HUES48 (cell line): Measurements from ENCODE around the gene SLC25A45.
"Not testable (repeated sequence)": the region's sequence is repeated elsewhere in the genome, so short reads cannot be mapped to it uniquely, and the experiment has no call there.

Source experiments
- H3K27ac ChIP-seq: one replicate; pipeline ENCODE4 v1.7.0; 2013; ENCODE audit warnings: low read depth, low read length, inconsistent platforms
- H3K27me3 ChIP-seq: 2 replicates; pipeline ENCODE4 v1.6.1; 2013; ENCODE audit warnings: mild to moderate bottlenecking, low read length; ENCODE audit not compliant: control insufficient read depth, insufficient read depth
- H3K36me3 ChIP-seq: 2 replicates; pipeline ENCODE4 v1.6.1; 2013; ENCODE audit warnings: low read length; ENCODE audit not compliant: control insufficient read depth, insufficient read depth
- H3K4me1 ChIP-seq: 2 replicates; pipeline ENCODE4 v1.6.1; 2013; ENCODE audit warnings: mild to moderate bottlenecking, low read length; ENCODE audit not compliant: control insufficient read depth, insufficient read depth
- H3K4me3 ChIP-seq: 2 replicates; pipeline ENCODE4 v1.5.1; 2013; ENCODE audit warnings: mild to moderate bottlenecking, low read depth, low read length
- H3K9ac ChIP-seq: 2 replicates; pipeline ENCODE4 v1.6.1; 2013; ENCODE audit warnings: mild to moderate bottlenecking, low read depth, low read length, moderate library complexity
- H3K9me3 ChIP-seq: 2 replicates; pipeline ENCODE4 v1.6.1; 2013; ENCODE audit warnings: low read length; ENCODE audit not compliant: control insufficient read depth, insufficient read depth

SLC25A45 gene

GRCh38 chr11:65413077-65413664 lies 30.7 kb upstream of the SLC25A45 start:
- H3K4me3 ChIP-seq, H3K9ac ChIP-seq, H3K27ac ChIP-seq, H3K9me3 ChIP-seq, H3K27me3 ChIP-seq: not testable (repeated sequence)
- peaks cover 19% of the 10 kb centered on the region for H3K36me3 ChIP-seq
- peaks cover 23% of the 10 kb centered on the region for H3K4me1 ChIP-seq

GRCh38 chr11:65412271-65413076 lies 30.0 kb upstream of the SLC25A45 start:
- Histone ChIP-seq H3K4me3 (no peak overlapping the region), H3K9ac (no peak overlapping the region), H3K4me1 (peaks cover 16% of the 10 kb centered on the region; the same call in 1 of the 2 replicates), H3K9me3 (no peaks in the 10 kb centered on the region), H3K27me3 (no peaks in the 10 kb centered on the region), H3K36me3 (peaks cover 19% of the 10 kb centered on the region), H3K27ac (no peak overlapping the region)

- no peaks in the 10 kb centered on the region for H3K27me3 ChIP-seq
- H3K4me3 ChIP-seq: no peak overlapping the region
- peaks cover 8% of the 10 kb centered on the region; the same call in 1 of the 2 replicates for H3K4me1 ChIP-seq
- H3K27ac ChIP-seq: no peak overlapping the region
- H3K36me3 ChIP-seq: peaks cover 19% of the 10 kb centered on the region
- no peaks in the 10 kb centered on the region for H3K9me3 ChIP-seq
- no peak overlapping the region for H3K9ac ChIP-seq
Measured at GRCh38 chr11:65411681-65412070, 29.2 kb upstream of the SLC25A45 start.

- no peaks in the 10 kb centered on the region for H3K27me3 ChIP-seq
- H3K9ac ChIP-seq: no peak overlapping the region
- no peak overlapping the region for H3K4me3 ChIP-seq
- H3K9me3 ChIP-seq: no peaks in the 10 kb centered on the region
- H3K27ac ChIP-seq: no peak overlapping the region
- peaks cover 19% of the 10 kb centered on the region for H3K36me3 ChIP-seq
- peaks cover 4% of the 10 kb centered on the region; the same call in 1 of the 2 replicates for H3K4me1 ChIP-seq
Measured at GRCh38 chr11:65410936-65411680, 28.7 kb upstream of the SLC25A45 start.

- Histone ChIP-seq H3K9ac (no peak overlapping the region), H3K27ac (no peak overlapping the region), H3K36me3 (peaks cover 23% of the 10 kb centered on the region)
Measured at GRCh38 chr11:65404638-65405339, 22.3 kb upstream of the SLC25A45 start.

GRCh38 chr11:65404210-65404609 lies 21.8 kb upstream of the SLC25A45 start:
- H3K27me3 ChIP-seq: no peaks in the 10 kb centered on the region
- H3K4me1 ChIP-seq: no peaks in the 10 kb centered on the region
- H3K9ac ChIP-seq: no peak overlapping the region
- no peak overlapping the region for H3K4me3 ChIP-seq
- no peaks in the 10 kb centered on the region for H3K9me3 ChIP-seq
- no peak overlapping the region for H3K27ac ChIP-seq
- H3K36me3 ChIP-seq: peaks cover 23% of the 10 kb centered on the region

More at GRCh38 chr11:65404638-65405339, 22.3 kb upstream of the SLC25A45 start:
- Histone ChIP-seq H3K27me3 (no peaks in the 10 kb centered on the region), H3K4me1 (no peaks in the 10 kb centered on the region), H3K4me3 (no peak overlapping the region), H3K9me3 (no peaks in the 10 kb centered on the region)

GRCh38 chr11:65403607-65404121 lies 21.2 kb upstream of the SLC25A45 start:
- H3K4me3 ChIP-seq: no peak overlapping the region
- H3K9ac ChIP-seq: no peak overlapping the region
- H3K9me3 ChIP-seq: no peaks in the 10 kb centered on the region
- no peaks in the 10 kb centered on the region for H3K27me3 ChIP-seq
- no peak overlapping the region for H3K27ac ChIP-seq
- H3K36me3 ChIP-seq: peaks cover 20% of the 10 kb centered on the region
- H3K4me1 ChIP-seq: no peaks in the 10 kb centered on the region

- no peaks in the 10 kb centered on the region for H3K27me3 ChIP-seq
- no peaks in the 10 kb centered on the region for H3K9me3 ChIP-seq
- no peak overlapping the region for H3K9ac ChIP-seq
- no peak overlapping the region for H3K27ac ChIP-seq
- no peaks in the 10 kb centered on the region for H3K4me1 ChIP-seq
- no peak overlapping the region for H3K4me3 ChIP-seq
- H3K36me3 ChIP-seq: peaks cover 21% of the 10 kb centered on the region
Measured at GRCh38 chr11:65402790-65403189, 20.3 kb upstream of the SLC25A45 start.

GRCh38 chr11:65401803-65402248 lies 19.4 kb upstream of the SLC25A45 start:
- H3K36me3 ChIP-seq: peaks cover 29% of the 10 kb centered on the region
- no peak overlapping the region for H3K4me3 ChIP-seq
- no peaks in the 10 kb centered on the region for H3K9me3 ChIP-seq
- H3K4me1 ChIP-seq: no peaks in the 10 kb centered on the region
- H3K27ac ChIP-seq: no peak overlapping the region
- no peak overlapping the region for H3K9ac ChIP-seq
- no peaks in the 10 kb centered on the region for H3K27me3 ChIP-seq

- no peak overlapping the region for H3K9ac ChIP-seq
- H3K36me3 ChIP-seq: peaks cover 30% of the 10 kb centered on the region
Measured at GRCh38 chr11:65401073-65401802, 18.8 kb upstream of the SLC25A45 start.

More at GRCh38 chr11:65401073-65401802, 18.8 kb upstream of the SLC25A45 start:
- H3K27me3 ChIP-seq: no peaks in the 10 kb centered on the region
- H3K9me3 ChIP-seq: no peaks in the 10 kb centered on the region
- no peaks in the 10 kb centered on the region for H3K4me1 ChIP-seq
- no peak overlapping the region for H3K27ac ChIP-seq
- no peak overlapping the region for H3K4me3 ChIP-seq
